A673 (cell line): ENCODE results near the gene SPG11. TPM values are rescaled to one million over a fixed set of nuclear protein-coding genes. Genes with fewer than 3 reads are reported as not detected.

Experiments used
- BruUV-seq: library from RNA; stranded (reverse); fragments of 400-500 nt; replicated peaks from 2 replicates; lab custom pipeline; 2021; lab: Mats Ljungman, UMichigan
- CTCF ChIA-PET: fragments of 300-600 bp; sonication (Branson Sonifier 250); formaldehyde crosslinking; loops from one replicate; lab custom pipeline; 2022; ENCODE audit warnings: antibody characterized with exemption; lab: Charles Lee
- POLR2A ChIA-PET: fragments of 300-600 bp; sonication (Branson Sonifier 250); formaldehyde crosslinking; loops from one replicate; lab custom pipeline; 2022; ENCODE audit warnings: antibody characterized with exemption; ENCODE audit not compliant: low non-redundant PET; lab: Charles Lee
- DNase-seq: peaks from one replicate; pipeline ENCODE4 v3.0.0-alpha.2; 2015; ENCODE audit warnings: low spot score
- H3K27ac ChIP-seq: fragments of 200-600 bp; sonication (generic); 2 replicates; pipeline ENCODE4 v1.5.1; 2016; ENCODE audit warnings: mixed run types, low read depth, mild to moderate bottlenecking, mixed read lengths, antibody characterized with exemption, low read length; ENCODE audit not compliant: poor library complexity, severe bottlenecking
- H3K27me3 ChIP-seq: fragments of 200-600 bp; sonication (generic); replicated peaks from 2 replicates; pipeline ENCODE4 v1.6.1; 2017; ENCODE audit warnings: mixed run types, low read depth, mild to moderate bottlenecking, mixed read lengths, antibody characterized with exemption, low read length; ENCODE audit not compliant: insufficient read depth, poor library complexity
- H3K36me3 ChIP-seq: fragments of 200-600 bp; sonication (generic); 2 replicates; pipeline ENCODE4 v1.6.1; 2016; ENCODE audit warnings: mixed run types, mild to moderate bottlenecking, mixed read lengths, antibody characterized with exemption, low read length; ENCODE audit not compliant: insufficient read depth, poor library complexity, severe bottlenecking
- H3K4me1 ChIP-seq: fragments of 200-600 bp; sonication (generic); 2 replicates; pipeline ENCODE4 v1.6.1; 2017; ENCODE audit warnings: mixed run types, mild to moderate bottlenecking, mixed read lengths, antibody characterized with exemption, low read length; ENCODE audit not compliant: insufficient read depth, poor library complexity, severe bottlenecking
- H3K4me3 ChIP-seq: fragments of 200-600 bp; sonication (generic); 2 replicates; pipeline ENCODE4 v1.5.1; 2016; ENCODE audit warnings: low read depth, mixed run types, mild to moderate bottlenecking, mixed read lengths, low read length; ENCODE audit not compliant: poor library complexity, severe bottlenecking
- H3K9me3 ChIP-seq: fragments of 200-600 bp; sonication (generic); 2 replicates; pipeline ENCODE4 v1.6.1; 2016; ENCODE audit warnings: mixed run types, low read depth, mild to moderate bottlenecking, mixed read lengths, antibody characterized with exemption, low read length; ENCODE audit not compliant: poor library complexity, severe bottlenecking
- CTCF ChIP-seq: fragments of 300-800, 200-600 bp; sonication (generic); conservative IDR thresholded peaks from 2 replicates; pipeline ENCODE4 v1.5.1; 2017; ENCODE audit warnings: low read depth, mild to moderate bottlenecking, antibody characterized with exemption, low read length, moderate library complexity, mixed read lengths
- EZH2 ChIP-seq: fragments of 200-600 bp; sonication (generic); IDR thresholded peaks from 2 replicates; pipeline ENCODE4 v1.6.1; 2017; ENCODE audit warnings: borderline replicate concordance, low read depth, mild to moderate bottlenecking, mixed read lengths, antibody characterized with exemption, low read length; ENCODE audit not compliant: poor library complexity, severe bottlenecking
- intact Hi-C: fragments of 100-400 bp; cut with micrococcal nuclease; formaldehyde crosslinking; loops from one replicate; pipeline ENCODE4 v1.10.0; 2022; ENCODE audit not compliant: unreplicated experiment
- total RNA-seq: library from RNA; stranded (reverse); gene quantifications from 2 replicates; pipeline ENCODE4 v1.2.3, GENCODE V29; 2021

The SPG11 gene
- total RNA-seq, 1 experiment from 2014 or later, result 55.4 TPM

DNA sequence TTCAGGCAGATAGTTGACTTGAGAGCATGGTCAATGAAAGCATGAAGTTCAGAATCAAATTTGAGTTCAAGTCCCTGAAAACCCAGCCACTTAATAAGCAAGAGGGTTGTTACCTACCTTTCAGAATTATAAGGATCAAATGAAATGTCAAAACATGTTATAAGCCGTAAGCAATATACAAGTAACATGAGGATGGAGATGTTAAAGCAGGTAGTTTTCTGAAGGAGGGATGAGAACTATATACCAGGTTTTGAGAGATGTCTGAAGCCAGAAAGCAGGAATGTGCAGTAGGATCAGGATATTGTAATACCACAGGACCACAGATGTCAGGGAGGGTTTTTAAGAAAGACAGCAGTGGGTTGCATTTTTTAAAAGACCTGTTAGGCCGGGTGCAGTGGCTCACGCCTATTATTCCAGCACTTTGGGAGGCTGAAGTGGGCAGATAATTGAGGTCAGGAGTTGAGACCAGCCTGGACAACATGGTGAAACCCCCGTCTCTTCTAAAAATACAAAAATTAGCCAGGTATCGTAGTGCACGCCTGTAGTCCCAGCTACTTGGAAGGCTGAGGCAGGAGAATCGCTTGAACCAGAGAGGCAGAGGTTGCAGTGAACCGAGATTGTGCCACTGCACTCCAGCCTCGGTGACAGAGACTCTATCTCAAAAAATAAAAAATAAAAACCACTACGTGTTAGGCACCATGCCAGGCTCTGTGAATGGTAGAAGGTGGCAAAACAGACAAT, 133.4 kb downstream of the SPG11 start:
- H3K27me3 ChIP-seq, result no peaks in the 10 kb centered on the region
- no peak overlapping the region for H3K27ac ChIP-seq
- peaks cover 6% of the 10 kb centered on the region for H3K36me3 ChIP-seq
- no peak for DNase-seq
- BruUV-seq, result no TSS peak
- no peaks in the 10 kb centered on the region for H3K9me3 ChIP-seq
- TF ChIP-seq CTCF, result no peak
- no peak for TF ChIP-seq EZH2
- intact Hi-C loops, result no loop called here
- ChIA-PET CTCF (interaction anchor here (0.6 kb wide), 1 partner anchor 508 kb away, joined by 3 read pairs; no protein-coding TSS in a partner anchor), POLR2A (no interaction called here)
- H3K4me3 ChIP-seq, result no peak overlapping the region
- no peaks in the 10 kb centered on the region for H3K4me1 ChIP-seq

GRCh38 chr15:44527241-44527640, 136.2 kb downstream of the SPG11 start:
- Histone ChIP-seq H3K4me1 (no peaks in the 10 kb centered on the region), H3K36me3 (peaks cover 12% of the 10 kb centered on the region), H3K4me3 (no peak overlapping the region), H3K9me3 (no peaks in the 10 kb centered on the region), H3K27me3 (no peaks in the 10 kb centered on the region), H3K27ac (no peak overlapping the region)
- POLR2A ChIA-PET, result no interaction called here
- CTCF ChIA-PET, result no interaction called here
- BruUV-seq, result no TSS peak
- no peak for DNase-seq
- intact Hi-C loops, result no loop called here
- no peak for TF ChIP-seq CTCF
- TF ChIP-seq EZH2, result no peak

DNA sequence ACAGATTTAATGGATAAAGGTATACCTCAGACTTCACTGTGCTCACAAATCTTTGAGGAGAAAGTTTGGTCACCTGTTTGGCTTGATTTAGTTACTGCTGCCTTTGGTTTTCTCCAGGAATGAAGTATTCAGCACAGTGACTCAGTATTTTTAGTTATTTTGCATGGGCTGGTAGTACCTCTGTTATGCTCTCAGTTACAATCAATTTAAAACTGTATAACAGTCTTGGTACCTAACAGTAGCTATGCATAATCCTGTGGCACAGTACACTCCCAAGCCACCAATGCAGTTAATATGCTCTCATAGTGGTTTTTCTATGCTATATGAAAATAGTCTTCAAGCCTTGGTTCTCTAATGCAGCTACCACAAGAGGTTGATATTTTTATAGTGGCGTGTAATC, 138.4 kb downstream of the SPG11 start:
- H3K36me3 ChIP-seq, result peaks cover 25% of the 10 kb centered on the region
- H3K9me3 ChIP-seq, result no peaks in the 10 kb centered on the region
- TF ChIP-seq CTCF (no peak), EZH2 (no peak)
- H3K27ac ChIP-seq, result no peak overlapping the region
- intact Hi-C loops, result no loop called here
- no peak for DNase-seq
- H3K4me3 ChIP-seq, result no peak overlapping the region
- POLR2A ChIA-PET, result no interaction called here
- TSS peak; percentile 5 for BruUV-seq
- CTCF ChIA-PET, result no interaction called here
- H3K4me1 ChIP-seq, result no peaks in the 10 kb centered on the region
- no peaks in the 10 kb centered on the region for H3K27me3 ChIP-seq
